Chondrocyte (in vitro differentiated cells): ENCODE results near the gene PGK1. TPM values are rescaled to one million over a fixed set of nuclear protein-coding genes. Genes with fewer than 3 reads are reported as not detected.

Source experiments
- DNase-seq: peaks from one replicate; pipeline ENCODE4 v3.0.0; 2021; ENCODE audit warnings: mixed read lengths, low spot score
- H3K27ac Mint-ChIP-seq: one replicate; pipeline ENCODE4 v1.8.0; 2021; ENCODE audit warnings: mild to moderate bottlenecking, moderate library complexity, mixed read lengths; ENCODE audit not compliant: unreplicated experiment
- H3K27me3 Mint-ChIP-seq: 2 replicates; pipeline ENCODE4 v1.8.0; 2021; ENCODE audit warnings: low read depth, mixed read lengths
- H3K36me3 Mint-ChIP-seq: 2 replicates; pipeline ENCODE4 v1.8.0; 2021; ENCODE audit warnings: low read depth, mixed read lengths
- H3K4me1 Mint-ChIP-seq: 2 replicates; pipeline ENCODE4 v1.8.0; 2021; ENCODE audit warnings: low read depth, mild to moderate bottlenecking, mixed read lengths
- H3K4me3 Mint-ChIP-seq: one replicate; pipeline ENCODE4 v1.8.0; 2021; ENCODE audit warnings: mild to moderate bottlenecking, moderate library complexity, mixed read lengths; ENCODE audit not compliant: unreplicated experiment
- H3K9me3 Mint-ChIP-seq: 2 replicates; pipeline ENCODE4 v1.8.0; 2021; ENCODE audit warnings: low read depth, mixed read lengths
- CTCF ChIP-seq: fragments of 200-600 bp; sonication (generic); IDR thresholded peaks from 2 replicates; pipeline ENCODE4 v1.5.0; 2021; ENCODE audit warnings: antibody characterized with exemption, mild to moderate bottlenecking, moderate library complexity
- total RNA-seq: library from RNA; stranded (reverse); gene quantifications from 3 replicates; pipeline ENCODE4 v1.2.1, GENCODE V29; 2021

The PGK1 gene
- total RNA-seq, 1 donor from 2014 or later: 352 TPM

- no peak for TF ChIP-seq CTCF
- peaks cover 9% of the 10 kb centered on the region for H3K36me3 Mint-ChIP-seq
- no peaks in the 10 kb centered on the region for H3K4me1 Mint-ChIP-seq
- H3K4me3 Mint-ChIP-seq: no peak overlapping the region
- H3K27me3 Mint-ChIP-seq: no peaks in the 10 kb centered on the region
- no peak overlapping the region for H3K27ac Mint-ChIP-seq
- DNase-seq: no peak
- no peaks in the 10 kb centered on the region for H3K9me3 Mint-ChIP-seq
These were observed 25.7 kb downstream of the PGK1 start for GRCh38 chrX:78129714-78130113.

- TF ChIP-seq CTCF: no peak
- no peak overlapping the region for H3K4me3 Mint-ChIP-seq
- DNase-seq: no peak
- no peaks in the 10 kb centered on the region for H3K27me3 Mint-ChIP-seq
- no peaks in the 10 kb centered on the region for H3K9me3 Mint-ChIP-seq
- no peak overlapping the region for H3K27ac Mint-ChIP-seq
- peaks cover 6% of the 10 kb centered on the region for H3K36me3 Mint-ChIP-seq
- H3K4me1 Mint-ChIP-seq: no peaks in the 10 kb centered on the region
These were observed 26.3 kb downstream of the PGK1 start for GRCh38 chrX:78130396-78130795.

- no peak overlapping the region for H3K4me3 Mint-ChIP-seq
- peaks cover 5% of the 10 kb centered on the region for H3K36me3 Mint-ChIP-seq
- DNase-seq: no peak
- no peak overlapping the region for H3K27ac Mint-ChIP-seq
- no peaks in the 10 kb centered on the region for H3K4me1 Mint-ChIP-seq
- no peaks in the 10 kb centered on the region for H3K9me3 Mint-ChIP-seq
- no peaks in the 10 kb centered on the region for H3K27me3 Mint-ChIP-seq
- TF ChIP-seq CTCF: no peak
These were observed 27.1 kb downstream of the PGK1 start for GRCh38 chrX:78131117-78131516.

DNA sequence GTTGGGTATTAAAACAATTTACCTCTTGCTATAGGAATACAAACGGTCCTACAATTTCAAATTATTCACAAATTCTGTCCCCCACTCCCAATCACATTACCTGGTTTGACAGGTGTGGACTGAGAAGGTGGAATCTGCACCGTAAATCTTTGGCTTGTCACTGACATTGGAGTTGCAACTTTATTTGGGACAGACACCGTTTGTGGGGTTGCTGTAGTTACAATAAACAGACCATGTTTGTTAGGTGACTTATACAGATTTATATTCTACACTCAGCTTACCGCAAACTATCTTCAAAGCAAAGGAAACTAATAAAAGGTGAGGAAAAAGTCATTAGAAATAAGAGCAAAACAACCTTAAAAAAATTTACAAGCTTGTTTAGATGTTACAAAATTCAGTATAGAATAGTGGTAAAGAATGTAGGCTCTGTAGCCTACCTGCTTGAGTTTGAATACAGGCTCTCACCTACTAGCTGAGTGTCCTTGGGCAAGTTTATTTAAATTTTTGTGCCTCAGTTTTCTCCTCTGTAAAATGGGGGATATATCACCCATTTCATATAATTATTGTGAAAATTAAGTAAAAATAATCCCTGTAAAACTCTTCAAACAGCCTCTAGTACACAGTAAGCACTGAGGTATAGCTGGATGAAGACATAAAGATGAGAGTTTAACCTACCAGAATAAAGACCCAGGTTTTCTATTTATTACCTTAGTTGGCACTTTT is 29.4 kb downstream of the PGK1 start:
- no peak for TF ChIP-seq CTCF
- DNase-seq: no peak
- no peaks in the 10 kb centered on the region for H3K9me3 Mint-ChIP-seq
- no peak overlapping the region for H3K4me3 Mint-ChIP-seq
- H3K27ac Mint-ChIP-seq: no peak overlapping the region
- H3K36me3 Mint-ChIP-seq: peaks cover 2% of the 10 kb centered on the region
- no peaks in the 10 kb centered on the region for H3K27me3 Mint-ChIP-seq
- no peaks in the 10 kb centered on the region for H3K4me1 Mint-ChIP-seq

- Mint-ChIP-seq H3K27ac (peak within 1 kb of the TSS; percentile 93), H3K4me3 (peak within 1 kb of the TSS; percentile 90), H3K27me3 (no peaks in the 10 kb centered on the region), H3K4me1 (no peaks in the 10 kb centered on the region), H3K9me3 (peaks cover 12% of the 10 kb centered on the region), H3K36me3 (no peaks in the 10 kb centered on the region)
- peak; percentile 95 for DNase-seq
- no peak for TF ChIP-seq CTCF
These were observed 35.4 kb downstream of the PGK1 start, which contains the start of gene TAF9B for GRCh38 chrX:78139160-78140123. TSS of gene TAF9B (minus strand) at chrX:78139650. CDS start at chrX:78139611, 39 bp downstream.
